GM19438 (cell line): ENCODE measurements around the gene CACNA1B.
"Not testable (repeated sequence)": the region's sequence is repeated elsewhere in the genome, so short reads cannot be mapped to it uniquely, and the experiment has no call there.

Experiments used
- ATAC-seq: cut with Tn5 transposase; IDR thresholded peaks from one replicate; pipeline ENCODE4 v1.9.1; 2021; ENCODE audit warnings: low read depth; ENCODE audit not compliant: unreplicated experiment

Gene CACNA1B

DNA sequence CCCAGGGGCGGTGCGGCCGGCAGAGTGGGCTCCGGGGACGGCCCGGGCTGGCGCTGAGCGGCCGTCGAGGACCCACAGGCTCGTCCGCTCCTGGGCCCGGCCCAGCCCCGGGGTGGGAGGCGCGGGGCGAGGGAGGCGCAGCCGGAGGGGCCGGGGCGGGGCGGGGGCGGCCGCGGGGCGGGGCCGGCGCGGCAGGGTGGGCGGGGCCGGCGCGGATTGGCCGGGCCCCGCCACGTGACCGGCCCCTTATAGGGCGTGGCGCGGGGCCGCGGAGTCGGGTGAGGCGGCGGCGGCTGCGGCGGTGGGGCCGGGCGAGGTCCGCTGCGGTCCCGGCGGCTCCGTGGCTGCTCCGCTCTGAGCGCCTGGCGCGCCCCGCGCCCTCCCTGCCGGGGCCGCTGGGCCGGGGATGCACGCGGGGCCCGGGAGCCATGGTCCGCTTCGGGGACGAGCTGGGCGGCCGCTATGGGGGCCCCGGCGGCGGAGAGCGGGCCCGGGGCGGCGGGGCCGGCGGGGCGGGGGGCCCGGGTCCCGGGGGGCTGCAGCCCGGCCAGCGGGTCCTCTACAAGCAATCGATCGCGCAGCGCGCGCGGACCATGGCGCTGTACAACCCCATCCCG is at the start of gene CACNA1B:
Gene CACNA1B (plus strand): TSS at position 277 of the 617 bp plus-strand sequence. CDS start 152 bp downstream, at position 429.
- not testable (repeated sequence) for ATAC-seq

DNA sequence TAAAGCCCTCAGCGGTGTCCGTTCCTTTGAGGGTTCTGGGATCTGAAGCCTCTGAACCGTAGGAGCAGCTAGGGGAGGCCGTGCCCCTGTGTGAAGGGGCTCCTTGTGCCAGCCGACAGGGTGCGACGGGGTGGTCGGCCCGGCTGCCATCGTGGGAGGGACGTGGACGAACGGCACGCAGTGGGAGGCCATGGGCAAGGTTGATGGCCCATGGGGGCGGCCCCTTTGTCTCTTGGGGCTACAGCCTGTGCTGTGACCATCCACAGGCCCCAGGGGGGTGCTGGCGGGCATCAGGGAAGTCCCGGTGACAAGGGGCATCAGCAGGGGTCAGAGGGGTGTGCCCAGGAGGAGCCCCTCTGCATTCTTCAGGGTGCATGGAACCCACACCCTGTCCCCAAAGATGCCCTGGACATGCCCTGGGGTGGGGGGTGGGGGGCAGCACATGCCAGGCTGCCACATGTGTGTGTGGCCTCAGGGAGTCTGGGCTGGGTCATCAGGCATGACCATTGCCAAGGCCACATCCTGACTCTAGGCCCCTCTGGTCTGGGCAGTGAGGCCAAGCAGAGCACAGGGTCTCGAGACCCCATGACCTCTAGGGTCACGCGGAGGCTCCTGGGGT is 49.6 kb upstream of the CACNA1B start:
- no peak for ATAC-seq

DNA sequence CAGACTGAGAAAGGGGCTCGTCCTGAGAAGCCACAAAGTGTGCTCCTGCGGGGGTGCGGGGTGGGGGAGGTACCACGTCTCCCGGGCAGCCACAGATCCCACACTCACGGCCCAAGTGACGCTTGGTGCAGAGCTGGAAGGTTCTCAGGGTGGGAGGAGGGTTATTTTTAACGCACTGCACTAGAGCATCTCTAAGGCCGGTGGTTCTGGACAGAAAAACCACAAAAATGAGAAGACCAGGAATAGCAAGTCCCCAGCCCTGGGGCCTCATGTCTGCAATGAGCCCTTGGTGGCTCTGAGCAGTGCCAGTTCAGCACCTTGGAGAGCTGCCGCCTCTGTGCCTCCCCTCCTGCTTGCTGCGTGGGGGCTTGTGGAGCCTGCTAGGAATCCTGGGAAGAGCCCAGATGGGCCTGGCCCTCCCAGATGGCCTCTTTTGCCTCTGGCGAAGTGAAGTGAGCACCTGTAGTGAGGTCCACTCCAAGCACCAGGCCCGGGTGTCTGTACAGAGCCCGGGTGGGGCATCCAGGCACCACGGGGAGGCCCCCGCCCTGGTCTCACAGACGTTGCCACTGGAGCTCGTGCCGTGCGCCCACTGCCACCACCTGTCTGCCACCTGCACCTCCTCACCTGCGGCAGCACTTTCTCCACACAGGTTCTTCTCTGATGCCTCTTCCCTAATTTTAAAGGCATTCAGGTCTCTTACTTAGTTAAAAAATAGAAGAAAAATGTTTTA is 48.9 kb upstream of the CACNA1B start:
- no peak for ATAC-seq

DNA sequence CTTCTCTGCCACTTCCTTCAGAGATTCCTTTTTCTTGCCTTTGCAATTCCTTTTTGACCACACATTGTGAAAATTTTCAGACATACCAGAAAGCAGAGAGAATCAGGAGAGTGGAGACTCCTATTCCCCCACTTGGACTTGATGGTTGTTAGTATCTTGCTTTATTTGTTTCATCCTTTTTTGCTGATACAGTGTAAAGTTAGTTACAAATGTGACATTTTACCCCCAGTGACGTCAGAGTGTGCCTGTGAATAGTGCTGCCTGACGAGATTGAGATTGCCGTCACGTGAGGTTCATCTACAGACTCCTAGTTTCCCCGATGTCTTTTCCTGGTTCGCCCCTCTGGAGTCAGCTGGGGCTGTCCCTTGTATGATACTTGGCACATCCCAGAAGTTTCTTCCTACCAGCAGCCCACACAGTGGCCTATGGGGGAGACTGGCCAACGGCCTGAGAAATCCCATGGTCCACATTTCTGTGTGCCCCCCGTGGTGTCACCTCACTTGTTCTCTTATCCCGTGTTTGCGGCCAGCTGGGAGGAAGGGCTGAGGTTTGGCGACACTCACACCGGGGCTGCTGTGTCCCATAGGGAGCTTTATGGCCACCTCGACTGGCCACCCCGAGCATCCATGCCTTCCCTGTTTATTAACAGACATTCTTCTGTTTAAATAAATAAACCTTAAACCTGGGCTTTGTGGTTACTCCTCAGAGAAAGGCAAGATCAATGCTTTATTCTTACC is 48.2 kb upstream of the CACNA1B start:
- no peak for ATAC-seq

DNA sequence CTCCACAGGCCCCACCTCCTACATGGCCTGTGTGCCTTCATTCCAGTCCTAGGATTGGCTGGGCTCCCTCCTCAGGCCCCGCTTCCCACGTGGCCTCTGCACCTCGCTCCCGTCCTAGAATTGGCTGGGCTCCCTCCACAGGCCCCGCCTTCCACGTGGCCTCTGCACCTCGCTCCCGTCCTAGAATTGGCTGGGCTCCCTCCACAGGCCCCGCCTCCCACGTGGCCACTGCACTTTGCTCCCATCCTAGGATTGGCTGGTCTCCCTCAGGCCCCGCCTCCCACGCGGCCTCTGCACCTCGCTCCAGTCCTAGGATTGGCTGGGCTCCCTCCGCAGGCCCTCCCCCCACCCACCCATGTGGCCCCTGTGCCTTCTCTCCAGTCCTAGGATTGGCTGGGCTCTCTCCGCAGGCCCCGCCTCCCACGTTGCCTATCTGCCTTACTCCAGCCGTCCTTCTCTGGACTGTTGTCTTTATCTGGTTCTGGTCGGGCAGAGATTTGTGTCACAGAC is 45.3 kb upstream of the CACNA1B start:
- no peak for ATAC-seq

DNA sequence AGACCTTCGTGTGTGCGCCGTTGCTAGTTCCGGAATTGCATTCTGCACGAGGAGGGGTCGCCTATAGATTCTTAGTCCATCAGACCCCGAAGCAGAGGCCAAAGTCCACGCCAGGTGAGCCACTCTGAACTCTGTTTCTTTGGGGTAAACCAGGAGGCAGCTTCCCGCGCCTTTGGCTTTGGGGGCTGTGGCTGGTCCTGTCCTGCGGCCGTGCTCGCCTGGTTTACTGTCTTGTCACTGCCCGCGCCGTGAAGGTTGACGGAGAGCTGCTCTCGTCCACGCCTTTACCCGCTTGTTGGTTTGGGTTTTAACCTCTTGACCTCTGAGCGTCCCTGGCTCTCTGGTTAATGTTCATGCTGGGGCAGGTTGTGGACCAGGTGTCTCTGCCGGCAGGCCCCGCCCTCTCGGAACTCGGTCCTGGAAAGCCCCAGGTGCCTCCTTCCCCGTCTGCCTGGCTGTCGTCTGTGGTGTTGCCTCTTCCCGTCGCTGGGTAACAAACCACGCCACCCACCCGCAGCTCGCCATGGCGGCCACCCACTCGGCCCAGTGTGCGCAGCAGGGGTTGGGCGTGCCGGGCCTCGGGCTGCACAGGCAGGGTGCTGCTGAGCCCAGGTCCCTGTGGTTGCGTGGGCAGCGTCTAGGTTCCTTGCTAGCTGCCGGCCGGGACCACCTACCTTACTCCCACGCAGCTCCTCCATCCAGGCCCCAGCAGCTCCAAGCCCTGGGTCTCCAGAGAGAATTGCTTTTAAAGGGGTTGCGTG is 44.6 kb upstream of the CACNA1B start:
- no peak for ATAC-seq

DNA sequence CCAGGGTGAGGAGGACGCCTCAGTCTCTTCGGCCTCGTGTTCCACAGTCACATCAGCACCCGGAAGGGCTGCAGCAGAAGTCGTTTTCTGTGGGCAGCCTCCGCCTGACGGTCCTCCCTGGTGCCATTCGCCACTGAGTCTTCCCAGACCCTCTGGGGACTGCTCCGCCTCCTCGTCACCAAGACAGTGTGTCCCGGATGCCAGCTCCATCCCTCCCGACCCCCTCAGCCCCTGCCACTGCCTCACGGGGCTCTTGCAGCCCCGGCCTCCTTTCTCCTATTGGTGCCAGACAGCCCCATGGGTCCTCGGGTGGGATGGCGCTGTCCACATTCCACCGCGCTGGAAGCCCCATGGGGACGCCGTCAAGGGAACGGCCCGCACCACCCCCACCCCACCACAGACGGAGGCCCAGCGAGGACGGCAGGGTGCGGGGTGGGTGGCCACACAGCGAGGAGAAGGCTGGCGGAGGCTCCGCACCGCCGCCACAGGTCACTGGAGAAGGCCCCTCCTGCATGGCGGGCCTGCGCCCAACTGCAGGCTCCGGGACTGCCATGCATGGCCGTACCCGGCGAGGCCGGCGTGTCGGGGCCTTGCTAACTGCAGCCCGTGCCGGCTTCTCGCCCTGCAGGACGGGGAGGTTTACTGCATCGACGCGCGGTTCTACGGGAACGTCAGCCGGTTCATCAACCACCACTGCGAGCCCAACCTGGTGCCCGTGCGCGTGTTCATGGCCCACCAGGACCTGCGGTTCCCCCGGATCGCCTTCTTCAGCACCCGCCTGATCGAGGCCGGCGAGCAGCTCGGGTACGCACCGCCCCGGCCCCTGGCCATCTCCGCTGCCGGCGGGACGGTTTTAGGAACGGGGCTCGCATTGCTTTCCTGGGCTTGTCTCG is 43.6 kb upstream of the CACNA1B start:
- no peak for ATAC-seq

DNA sequence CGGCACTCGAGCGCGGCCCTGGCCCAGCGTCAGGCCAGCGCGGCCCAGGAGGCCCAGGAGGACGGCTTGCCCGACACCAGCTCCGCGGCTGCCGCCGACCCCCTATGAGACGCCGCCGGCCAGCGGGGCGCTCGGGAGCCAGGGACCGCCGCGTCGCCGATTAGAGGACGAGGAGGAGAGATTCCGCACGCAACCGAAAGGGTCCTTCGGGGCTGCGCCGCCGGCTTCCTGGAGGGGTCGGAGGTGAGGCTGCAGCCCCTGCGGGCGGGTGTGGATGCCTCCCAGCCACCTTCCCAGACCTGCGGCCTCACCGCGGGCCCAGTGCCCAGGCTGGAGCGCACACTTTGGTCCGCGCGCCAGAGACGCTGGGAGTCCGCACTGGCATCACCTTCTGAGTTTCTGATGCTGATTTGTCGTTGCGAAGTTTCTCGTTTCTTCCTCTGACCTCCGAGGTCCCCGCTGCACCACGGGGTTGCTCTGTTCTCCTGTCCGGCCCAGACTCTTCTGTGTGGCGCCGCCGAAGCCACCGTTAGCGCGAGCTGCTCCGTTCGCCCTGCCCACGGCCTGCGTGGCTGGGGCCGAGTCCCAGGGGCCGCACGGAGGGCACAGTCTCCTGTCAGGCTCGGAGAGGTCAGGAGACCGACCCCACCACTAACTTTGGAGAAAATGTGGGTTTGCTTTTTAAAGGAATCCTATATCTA is 42.6 kb upstream of the CACNA1B start:
- no peak for ATAC-seq

DNA sequence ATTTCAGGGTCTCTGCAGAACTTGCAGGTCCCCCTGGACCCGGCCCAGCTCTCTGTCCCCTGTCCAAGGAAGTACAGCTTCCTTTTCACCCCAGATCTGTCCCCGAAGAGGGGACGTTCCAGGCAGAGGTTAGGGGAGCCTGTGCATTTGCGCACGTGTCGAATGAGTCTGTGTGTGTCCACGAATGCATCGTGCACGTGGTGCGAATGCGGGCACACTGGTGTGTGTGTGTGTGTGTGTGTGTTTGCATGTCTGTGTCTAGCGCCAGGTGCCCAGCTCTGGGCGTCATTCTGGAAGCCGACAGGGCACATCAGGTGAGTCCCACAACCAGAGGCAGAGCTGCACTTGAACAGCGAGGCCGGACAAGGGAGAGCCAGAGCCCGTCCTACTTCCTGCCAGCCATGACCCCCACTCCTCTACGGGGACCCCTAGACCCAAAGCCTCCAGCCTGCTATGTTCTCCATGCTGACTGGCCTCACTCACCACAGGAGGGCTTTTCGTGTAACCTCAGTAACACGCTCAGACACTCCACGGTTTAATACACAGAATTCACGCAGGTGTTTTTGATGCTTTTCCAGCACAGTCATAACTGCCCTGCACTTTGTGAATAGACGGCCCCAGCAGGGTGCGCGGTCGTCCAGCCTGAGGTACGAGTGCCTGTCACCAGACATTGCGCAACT is 41.3 kb upstream of the CACNA1B start:
- ATAC-seq: no peak

DNA sequence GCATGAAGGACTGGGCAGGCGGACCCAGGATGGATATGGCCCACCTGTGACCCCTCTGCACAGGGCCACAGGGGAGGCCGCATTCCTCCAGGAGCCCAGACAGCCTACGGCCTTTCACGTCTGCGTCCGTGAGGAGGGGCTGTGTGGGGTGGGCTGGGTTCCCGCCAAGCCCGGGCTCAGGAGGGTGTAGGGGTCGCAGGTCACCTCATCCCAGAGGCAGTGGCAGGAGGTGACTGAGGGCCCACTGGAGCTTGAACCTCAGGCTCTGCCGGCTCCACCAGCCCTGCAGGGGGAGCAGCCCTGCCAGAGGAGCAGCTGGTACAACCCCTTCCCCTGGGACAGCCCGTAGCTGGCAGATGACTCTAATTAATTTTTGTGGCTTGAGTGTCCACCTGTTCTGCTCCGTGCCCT is 40.7 kb upstream of the CACNA1B start:
- ATAC-seq: no peak

DNA sequence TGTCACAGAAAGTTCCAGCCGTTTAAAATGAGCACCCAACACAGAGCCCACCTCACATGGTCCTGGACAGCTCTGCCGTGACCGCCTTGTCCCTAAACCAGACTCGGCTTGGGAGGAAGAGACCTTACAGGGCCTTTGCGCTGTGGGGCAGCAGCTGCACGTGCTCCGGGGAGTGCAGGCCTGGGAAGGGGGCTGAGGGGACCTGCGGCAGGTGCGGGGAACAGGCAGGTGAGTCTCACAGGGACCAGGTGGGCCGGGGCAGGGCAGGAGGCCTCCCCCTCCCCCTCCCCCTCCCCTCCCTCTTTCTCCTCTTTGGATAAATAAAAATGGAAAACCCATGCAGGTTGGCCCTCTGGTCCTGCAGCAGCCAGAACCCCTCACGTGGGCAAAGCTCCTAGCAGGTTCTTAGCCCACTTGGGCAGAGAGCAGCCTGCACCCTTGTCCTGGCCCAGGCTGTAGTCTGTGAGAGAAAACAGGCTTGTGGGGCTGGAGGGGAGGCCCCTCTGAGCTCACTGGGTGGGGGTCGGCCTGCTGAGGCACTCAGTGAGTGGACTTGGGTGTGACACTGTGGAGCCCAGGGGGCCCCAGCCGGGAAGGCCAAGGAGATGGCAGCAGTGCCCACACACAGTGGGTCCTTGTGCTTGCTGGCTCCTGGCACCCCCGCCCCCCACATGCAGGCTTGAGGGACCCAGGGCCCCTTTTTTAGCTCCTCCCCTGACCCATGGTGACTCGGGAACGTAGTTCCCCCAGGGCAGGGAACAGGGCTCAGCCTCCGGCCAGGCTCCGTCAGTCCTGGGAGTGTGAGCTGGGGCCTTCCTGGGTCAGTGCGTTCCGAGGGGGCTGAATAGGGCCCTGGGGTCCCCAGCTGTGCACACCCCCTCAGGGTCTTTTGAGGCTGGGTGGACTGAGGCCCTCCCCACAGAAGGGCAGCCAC is 40.0 kb upstream of the CACNA1B start:
- no peak for ATAC-seq

DNA sequence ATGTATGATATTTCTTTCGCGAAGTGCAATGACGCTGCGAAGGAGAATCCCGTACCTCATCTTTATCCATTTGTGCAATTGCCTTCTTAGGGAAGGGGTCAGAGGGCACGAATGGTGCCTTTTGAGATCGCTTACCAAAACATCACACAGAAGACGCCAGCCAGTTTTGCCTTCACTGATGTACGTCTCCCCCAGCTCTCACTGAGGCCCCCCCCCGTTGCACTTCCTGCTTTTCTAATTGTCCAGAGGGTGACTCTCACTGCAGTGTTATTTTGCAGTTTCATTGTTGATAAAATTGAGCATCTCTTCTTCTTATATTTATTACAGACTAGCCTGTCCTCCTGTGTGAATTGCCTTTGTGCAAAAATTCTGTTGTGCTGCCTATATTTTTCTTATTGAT is 39.0 kb upstream of the CACNA1B start:
- no peak for ATAC-seq

DNA sequence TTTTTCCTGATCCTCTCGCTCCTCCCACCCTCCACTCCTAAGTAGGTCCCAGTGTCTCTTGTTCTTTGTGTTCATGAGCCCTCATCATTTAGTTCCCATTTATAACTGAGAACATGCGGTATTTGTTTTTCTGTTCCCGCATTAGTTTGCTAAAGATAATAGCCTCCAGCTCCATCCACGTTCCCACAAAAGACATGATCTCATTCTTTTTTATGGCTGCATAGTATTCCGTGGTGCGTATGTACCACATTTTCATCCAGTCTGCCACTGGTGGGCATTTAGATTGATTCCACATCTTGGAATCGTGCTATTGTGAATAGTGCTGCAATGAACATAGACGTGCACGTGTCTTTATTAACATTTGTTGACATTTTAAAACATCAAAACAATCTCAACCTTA is 34.2 kb upstream of the CACNA1B start:
- ATAC-seq: no peak

DNA sequence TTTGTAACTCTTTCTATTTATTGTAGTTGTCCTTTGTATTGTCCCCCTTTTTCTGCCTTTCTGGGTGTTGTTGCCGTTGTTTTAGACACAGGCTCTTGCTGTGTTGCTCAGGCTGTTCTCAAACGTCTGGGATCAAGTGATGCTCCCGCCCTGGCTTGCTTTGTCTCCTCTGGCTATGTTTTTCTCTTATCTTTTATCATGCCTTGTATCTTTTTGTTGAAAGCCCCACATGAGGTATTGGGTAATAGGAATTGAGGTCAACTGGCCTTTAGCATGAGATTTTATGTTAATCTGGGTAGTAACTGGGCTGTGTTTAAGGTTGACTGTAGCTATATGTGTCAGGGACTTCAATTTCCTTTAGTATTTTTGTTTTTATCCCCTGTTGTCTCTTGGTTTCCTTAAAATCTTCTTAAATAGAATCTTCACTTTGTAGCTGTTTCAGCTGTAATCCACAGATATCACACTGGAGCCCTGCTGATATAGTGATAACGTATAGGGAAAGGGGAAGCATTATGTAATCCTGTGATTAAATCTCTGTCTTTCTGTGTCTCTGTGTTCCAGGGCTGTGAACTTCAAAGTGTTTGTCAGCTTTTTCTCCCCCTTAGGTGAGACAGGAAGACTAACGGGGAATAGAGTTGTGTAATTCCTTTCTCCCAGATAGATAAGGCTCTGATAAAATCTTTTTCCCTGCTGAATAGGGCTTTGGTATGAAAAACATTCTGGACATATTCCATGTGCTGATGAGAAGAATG is 25.9 kb upstream of the CACNA1B start:
- ATAC-seq: no peak

DNA sequence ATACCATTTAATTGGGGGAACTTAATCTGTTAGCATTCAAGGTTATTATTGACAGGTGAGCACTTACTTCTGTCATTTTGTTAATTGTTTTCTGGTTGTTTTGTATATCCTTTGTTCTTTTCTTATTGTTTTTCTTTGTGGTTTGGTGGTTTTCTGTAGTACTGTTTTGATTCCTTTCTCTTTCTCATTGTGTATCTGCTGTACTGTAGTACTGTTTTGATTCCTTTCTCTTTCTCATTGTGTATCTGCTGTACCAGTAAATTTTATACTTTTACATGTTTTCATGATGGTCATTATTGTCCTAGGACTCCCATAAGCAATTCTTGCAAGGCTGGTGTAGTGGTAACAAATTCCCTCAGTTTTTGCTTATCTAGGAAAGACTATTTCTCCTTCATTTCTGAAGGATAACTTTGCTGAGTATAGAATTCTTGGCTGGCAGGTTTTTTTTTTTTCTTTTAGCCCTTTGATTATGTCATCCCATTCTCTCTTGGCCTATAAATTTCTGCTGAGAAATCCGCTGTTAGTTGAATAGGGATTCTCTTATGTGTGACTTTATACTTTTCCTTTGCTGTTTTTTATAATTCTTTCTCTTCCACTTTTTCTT is 24.1 kb upstream of the CACNA1B start:
- ATAC-seq: no peak

DNA sequence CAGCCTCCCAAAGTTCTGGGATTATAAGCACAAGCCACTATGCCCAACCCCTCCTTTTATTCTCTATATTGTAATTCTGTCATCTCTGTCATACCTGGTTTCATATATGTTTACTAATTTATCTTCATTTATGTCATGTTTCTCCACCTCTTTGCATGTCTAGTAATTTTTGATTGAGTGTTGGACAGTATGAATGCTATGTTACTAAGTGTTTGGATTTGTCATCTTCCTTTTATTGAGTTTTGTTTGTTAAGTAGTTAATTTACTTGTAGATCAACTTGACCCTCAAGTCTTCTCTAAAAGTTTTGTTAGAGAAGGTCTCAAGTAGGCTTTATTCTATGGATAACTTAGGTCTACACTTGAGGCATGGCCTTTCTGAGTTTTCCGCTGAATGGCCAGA is 17.2 kb upstream of the CACNA1B start:
- ATAC-seq: no peak
